Measurements from ENCODE around the gene FADD. TPM values are rescaled to one million over a fixed set of nuclear protein-coding genes. Genes with fewer than 3 reads are reported as not detected.

Gene FADD
- total and polyA plus RNA-seq, 5 donors from 2014 or later = 12.0 to 33.5 (median 15.8) TPM

GRCh38 chr11:70201882-70202861 is 924 bp upstream of the FADD start:
- peak overlapping the region; percentile 77 to 95 (median 94) for H3K27ac Mint-ChIP-seq
- Histone ChIP-seq H3K27me3 (ENCODE audit: control insufficient read depth, insufficient read depth, low read length) (no peaks in the 10 kb centered on the region), H3K4me1 (ENCODE audit: control insufficient read depth, insufficient read depth, low read length, poor library complexity, severe bottlenecking) (peaks cover 38% of the 10 kb centered on the region), H3K36me3 (ENCODE audit: control insufficient read depth, insufficient read depth, low read length) (peaks cover 22% of the 10 kb centered on the region), H3K4me3 (ENCODE audit: low read depth, low read length) (peak overlapping the region; percentile 68), H3K9me3 (ENCODE audit: control insufficient read depth in 2 of 2, low read length in 2 of 2) (no peaks in the 10 kb centered on the region), H3K27ac (ENCODE audit: insufficient read depth, low read length, poor library complexity, severe bottlenecking) (peak overlapping the region; percentile 88)
- H3K27me3 Mint-ChIP-seq = peaks cover 7% of the 10 kb centered on the region
- H3K9me3 Mint-ChIP-seq = peaks cover 0 to 2% (median 0%) of the 10 kb centered on the region in 7 donors
- DNase-seq (no peak), ATAC-seq (ENCODE audit: low read depth in 2 of 2) (no peak)
- H3K36me3 Mint-ChIP-seq = peaks cover 11% of the 10 kb centered on the region
- peaks cover 0 to 39% (median 21%) of the 10 kb centered on the region in 4 donors for H3K4me1 Mint-ChIP-seq
- H3K4me3 Mint-ChIP-seq = peak overlapping the region; percentile 96 to 99 (median 97)

- Mint-ChIP-seq H3K9me3 (peaks cover 0 to 2% (median 0%) of the 10 kb centered on the region in 7 donors), H3K36me3 (peaks cover 16% of the 10 kb centered on the region), H3K4me1 (peaks cover 0 to 57% (median 24%) of the 10 kb centered on the region in 4 donors), H3K27me3 (peaks cover 7% of the 10 kb centered on the region), H3K27ac (peak overlapping the region; percentile 89 to 98 (median 95)), H3K4me3 (peak overlapping the region; percentile 96 to 99 (median 97))
- H3K36me3 ChIP-seq (ENCODE audit: control insufficient read depth, insufficient read depth, low read length) = peaks cover 36% of the 10 kb centered on the region
- H3K27me3 ChIP-seq (ENCODE audit: control insufficient read depth, insufficient read depth, low read length) = no peaks in the 10 kb centered on the region
- H3K4me1 ChIP-seq (ENCODE audit: control insufficient read depth, insufficient read depth, low read length, poor library complexity, severe bottlenecking) = peaks cover 38% of the 10 kb centered on the region
- H3K27ac ChIP-seq (ENCODE audit: insufficient read depth, low read length, poor library complexity, severe bottlenecking) = peak overlapping the region; percentile 88
- DNase-seq = peak; percentile 80 to 93 (median 85)
- peak; percentile 80 to 81 for ATAC-seq (ENCODE audit: low read depth in 2 of 2)
- no peaks in the 10 kb centered on the region for H3K9me3 ChIP-seq (ENCODE audit: control insufficient read depth in 2 of 2, low read length in 2 of 2)
- H3K4me3 ChIP-seq (ENCODE audit: low read depth, low read length) = peak overlapping the region; percentile 98
Measured at GRCh38 chr11:70203751-70204465, 812 bp downstream of the FADD start.

- peaks cover 7% of the 10 kb centered on the region for H3K27me3 Mint-ChIP-seq
Measured at GRCh38 chr11:70204466-70204799, 1.3 kb downstream of the FADD start.

GRCh38 chr11:70205049-70205725 is 2.1 kb downstream of the FADD start:
- no peak for ATAC-seq (ENCODE audit: low read depth in 2 of 2)
- Mint-ChIP-seq H3K4me1 (peaks cover 4 to 67% (median 33%) of the 10 kb centered on the region in 4 donors), H3K9me3 (peaks cover 0 to 2% (median 0%) of the 10 kb centered on the region in 7 donors), H3K27ac (peak overlapping the region; percentile 89 to 98 (median 95)), H3K27me3 (peaks cover 7% of the 10 kb centered on the region), H3K36me3 (peaks cover 26% of the 10 kb centered on the region), H3K4me3 (peak overlapping the region; percentile 96 to 99 (median 97))
- Histone ChIP-seq H3K36me3 (ENCODE audit: control insufficient read depth, insufficient read depth, low read length) (peaks cover 41% of the 10 kb centered on the region), H3K4me1 (ENCODE audit: control insufficient read depth, insufficient read depth, low read length, poor library complexity, severe bottlenecking) (peaks cover 38% of the 10 kb centered on the region), H3K27me3 (ENCODE audit: control insufficient read depth, insufficient read depth, low read length) (no peaks in the 10 kb centered on the region), H3K4me3 (ENCODE audit: low read depth, low read length) (peak overlapping the region; percentile 98), H3K27ac (ENCODE audit: insufficient read depth, low read length, poor library complexity, severe bottlenecking) (peak overlapping the region; percentile 88), H3K9me3 (ENCODE audit: control insufficient read depth in 2 of 2, low read length in 2 of 2) (no peaks in the 10 kb centered on the region)
- no peak for DNase-seq

More at GRCh38 chr11:70204466-70204799, 1.3 kb downstream of the FADD start:
- H3K36me3 ChIP-seq (ENCODE audit: control insufficient read depth, insufficient read depth, low read length) = peaks cover 41% of the 10 kb centered on the region
- H3K4me1 Mint-ChIP-seq = peaks cover 0 to 62% (median 30%) of the 10 kb centered on the region in 4 donors
- peaks cover 38% of the 10 kb centered on the region for H3K4me1 ChIP-seq (ENCODE audit: control insufficient read depth, insufficient read depth, low read length, poor library complexity, severe bottlenecking)
- no peaks in the 10 kb centered on the region for H3K9me3 ChIP-seq (ENCODE audit: control insufficient read depth in 2 of 2, low read length in 2 of 2)
- H3K27me3 ChIP-seq (ENCODE audit: control insufficient read depth, insufficient read depth, low read length) = no peaks in the 10 kb centered on the region
- ATAC-seq (ENCODE audit: low read depth in 2 of 2) (no peak), DNase-seq (peak in 1 of 3 donors; percentile 12)
- peaks cover 0 to 2% (median 0%) of the 10 kb centered on the region in 7 donors for H3K9me3 Mint-ChIP-seq
- H3K27ac Mint-ChIP-seq = peak overlapping the region; percentile 89 to 98 (median 95)
- peak overlapping the region; percentile 88 for H3K27ac ChIP-seq (ENCODE audit: insufficient read depth, low read length, poor library complexity, severe bottlenecking)
- peak overlapping the region; percentile 96 to 99 (median 97) for H3K4me3 Mint-ChIP-seq
- H3K36me3 Mint-ChIP-seq = peaks cover 21% of the 10 kb centered on the region
- peak overlapping the region; percentile 98 for H3K4me3 ChIP-seq (ENCODE audit: low read depth, low read length)

GRCh38 chr11:70205766-70206165 is 2.7 kb downstream of the FADD start:
- Mint-ChIP-seq H3K27me3 (peaks cover 7% of the 10 kb centered on the region), H3K27ac (peak overlapping the region in 2 of 3 donors; percentile 95 to 98)

GRCh38 chr11:70206226-70206981 is 3.3 kb downstream of the FADD start:
- Histone ChIP-seq H3K27ac (ENCODE audit: insufficient read depth, low read length, poor library complexity, severe bottlenecking) (no peak overlapping the region), H3K27me3 (ENCODE audit: control insufficient read depth, insufficient read depth, low read length) (no peaks in the 10 kb centered on the region), H3K4me1 (ENCODE audit: control insufficient read depth, insufficient read depth, low read length, poor library complexity, severe bottlenecking) (peaks cover 38% of the 10 kb centered on the region), H3K4me3 (ENCODE audit: low read depth, low read length) (no peak overlapping the region), H3K36me3 (ENCODE audit: control insufficient read depth, insufficient read depth, low read length) (peaks cover 45% of the 10 kb centered on the region), H3K9me3 (ENCODE audit: control insufficient read depth in 2 of 2, low read length in 2 of 2) (no peaks in the 10 kb centered on the region)
- Mint-ChIP-seq H3K27ac (peak overlapping the region in 2 of 3 donors; percentile 95 to 98), H3K27me3 (peaks cover 7% of the 10 kb centered on the region), H3K36me3 (peaks cover 28% of the 10 kb centered on the region), H3K9me3 (peaks cover 0 to 2% (median 0%) of the 10 kb centered on the region in 7 donors), H3K4me1 (peaks cover 5 to 68% (median 33%) of the 10 kb centered on the region in 4 donors), H3K4me3 (peak overlapping the region in 2 of 4 donors; percentile 96 to 98)
- ATAC-seq (ENCODE audit: low read depth in 2 of 2) = no peak
- no peak for DNase-seq

More at GRCh38 chr11:70205766-70206165, 2.7 kb downstream of the FADD start:
- peak overlapping the region; percentile 98 for H3K4me3 ChIP-seq (ENCODE audit: low read depth, low read length)
- no peaks in the 10 kb centered on the region for H3K27me3 ChIP-seq (ENCODE audit: control insufficient read depth, insufficient read depth, low read length)
- ATAC-seq (ENCODE audit: low read depth in 2 of 2) (no peak), DNase-seq (peak in 1 of 3 donors; percentile 44)
- peaks cover 38% of the 10 kb centered on the region for H3K4me1 ChIP-seq (ENCODE audit: control insufficient read depth, insufficient read depth, low read length, poor library complexity, severe bottlenecking)
- no peaks in the 10 kb centered on the region for H3K9me3 ChIP-seq (ENCODE audit: control insufficient read depth in 2 of 2, low read length in 2 of 2)
- Mint-ChIP-seq H3K4me3 (peak overlapping the region; percentile 96 to 99 (median 97)), H3K36me3 (peaks cover 28% of the 10 kb centered on the region), H3K9me3 (peaks cover 0 to 2% (median 0%) of the 10 kb centered on the region in 7 donors), H3K4me1 (peaks cover 5 to 68% (median 33%) of the 10 kb centered on the region in 4 donors)
- H3K36me3 ChIP-seq (ENCODE audit: control insufficient read depth, insufficient read depth, low read length) = peaks cover 45% of the 10 kb centered on the region
- no peak overlapping the region for H3K27ac ChIP-seq (ENCODE audit: insufficient read depth, low read length, poor library complexity, severe bottlenecking)

Measured in CD4-positive, CD25-positive, alpha-beta regulatory T cell (primary cell).